Naive B cell (primary cell): ENCODE data around the gene IGFALS. TPM values are rescaled to one million over a fixed set of nuclear protein-coding genes. Genes with fewer than 3 reads are reported as not detected.
"Not testable (repeated sequence)": the region's sequence is repeated elsewhere in the genome, so short reads cannot be mapped to it uniquely, and the experiment has no call there.

Experiments
- ATAC-seq, 2 donors: fragments of 150-1000 bp; cut with Tn5 transposase; 2 replicates each; pipeline ENCODE4 v1.10.0; 2021; ENCODE audit warnings: low read depth in 2 of 2, mild to moderate bottlenecking in 2 of 2, moderate library complexity in 2 of 2
- DNase-seq: peaks from one replicate; pipeline ENCODE4 v3.0.0; 2022
- H3K27ac Mint-ChIP-seq, 6 donors: one replicate each; pipeline ENCODE4 v1.8.0; 2020 to 2022; ENCODE audit warnings: mild to moderate bottlenecking in 6 of 6, mixed read lengths in 6 of 6, moderate library complexity in 5 of 6, inconsistent platforms in 2 of 6
- H3K27me3 Mint-ChIP-seq, 3 donors: one replicate each; pipeline ENCODE4 v1.8.0; 2021 to 2022; ENCODE audit warnings: mixed read lengths in 3 of 3, mild to moderate bottlenecking in 1 of 3
- H3K36me3 Mint-ChIP-seq, 2 donors: one replicate each; pipeline ENCODE4 v1.8.0; 2020 to 2022; ENCODE audit warnings: mixed read lengths in 2 of 2, inconsistent platforms in 1 of 2, mild to moderate bottlenecking in 1 of 2
- H3K4me1 Mint-ChIP-seq, 3 donors: one replicate each; pipeline ENCODE4 v1.8.0; 2020 to 2022; ENCODE audit warnings: mixed read lengths in 3 of 3, inconsistent platforms in 1 of 3, mild to moderate bottlenecking in 1 of 3, moderate library complexity in 1 of 3
- H3K4me3 Mint-ChIP-seq, 8 donors: one replicate each; pipeline ENCODE4 v1.8.0; 2020 to 2022; ENCODE audit warnings: mild to moderate bottlenecking in 8 of 8, mixed read lengths in 8 of 8, moderate library complexity in 8 of 8, inconsistent platforms in 2 of 8
- H3K9me3 Mint-ChIP-seq, 7 donors: one replicate each; pipeline ENCODE4 v1.8.0; 2020 to 2022; ENCODE audit warnings: mixed read lengths in 7 of 7, mild to moderate bottlenecking in 5 of 7, inconsistent platforms in 2 of 7, moderate library complexity in 1 of 7
- polyA plus RNA-seq, 6 donors: library from polyadenylated mRNA; unstranded; fragments of 300-500 nt; fragmentation: Illumina TruSeq; gene quantifications; one replicate each; pipeline ENCODE4 v1.2.3, GENCODE V29; 2021; ENCODE audit warnings: low read depth in 6 of 6

Gene IGFALS
- polyA plus RNA-seq, 6 donors from 2014 or later: 0.13 TPM; not detected in 5

DNA sequence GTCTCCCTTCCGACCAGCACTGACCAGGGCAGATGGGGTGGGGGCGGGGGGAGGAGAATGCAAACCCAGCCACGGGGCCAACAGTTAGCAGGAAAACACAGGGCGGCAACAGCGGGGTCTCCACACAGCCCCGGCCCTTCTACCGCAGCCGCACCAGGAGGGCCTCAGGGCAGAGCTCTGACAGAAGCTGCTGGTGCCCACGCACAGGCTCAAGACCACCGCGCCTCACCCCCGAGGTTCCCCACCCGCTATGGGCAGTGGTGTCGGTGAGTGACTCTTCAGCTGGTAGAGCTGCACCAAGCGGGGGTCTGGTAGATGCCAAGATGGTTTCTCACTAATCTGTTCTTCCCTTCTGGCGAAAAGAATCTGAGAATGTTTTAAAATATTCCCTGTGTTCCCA lies 17.0 kb upstream of the IGFALS start:
- ATAC-seq (no peak), DNase-seq (no peak)
- no peak overlapping the region for H3K27ac Mint-ChIP-seq
- H3K4me1 Mint-ChIP-seq: peaks cover 5 to 7% (median 5%) of the 10 kb centered on the region in 3 donors
- H3K4me3 Mint-ChIP-seq: no peak overlapping the region
- peaks cover 0 to 5% of the 10 kb centered on the region in 2 donors for H3K36me3 Mint-ChIP-seq
- no peaks in the 10 kb centered on the region for H3K9me3 Mint-ChIP-seq
- H3K27me3 Mint-ChIP-seq: no peaks in the 10 kb centered on the region

DNA sequence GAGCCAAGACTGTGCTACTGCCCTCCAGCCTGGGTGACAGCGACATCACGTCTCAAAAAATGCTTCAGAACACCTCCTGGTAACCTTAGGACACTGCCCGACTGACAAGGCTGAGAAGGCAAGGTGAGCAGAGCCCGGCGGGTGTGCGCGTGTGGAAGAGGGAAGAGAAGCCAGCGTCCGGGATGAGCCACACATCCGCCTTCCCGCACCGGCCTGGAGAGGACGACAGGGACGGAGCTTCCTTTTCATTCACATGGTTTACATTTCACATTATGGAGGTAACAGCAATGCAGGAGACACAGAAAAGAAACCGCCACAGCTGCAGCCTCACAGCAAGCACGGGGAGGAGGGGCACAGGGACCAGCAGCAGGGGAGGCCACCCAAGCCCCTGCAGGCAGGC lies 16.6 kb upstream of the IGFALS start:
- no peak overlapping the region for H3K27ac Mint-ChIP-seq
- H3K4me1 Mint-ChIP-seq: peaks cover 5 to 7% (median 5%) of the 10 kb centered on the region in 3 donors
- H3K4me3 Mint-ChIP-seq: no peak overlapping the region
- no peak for DNase-seq
- no peak for ATAC-seq
- no peaks in the 10 kb centered on the region for H3K9me3 Mint-ChIP-seq
- no peaks in the 10 kb centered on the region for H3K27me3 Mint-ChIP-seq
- H3K36me3 Mint-ChIP-seq: peaks cover 0 to 1% of the 10 kb centered on the region in 2 donors

DNA sequence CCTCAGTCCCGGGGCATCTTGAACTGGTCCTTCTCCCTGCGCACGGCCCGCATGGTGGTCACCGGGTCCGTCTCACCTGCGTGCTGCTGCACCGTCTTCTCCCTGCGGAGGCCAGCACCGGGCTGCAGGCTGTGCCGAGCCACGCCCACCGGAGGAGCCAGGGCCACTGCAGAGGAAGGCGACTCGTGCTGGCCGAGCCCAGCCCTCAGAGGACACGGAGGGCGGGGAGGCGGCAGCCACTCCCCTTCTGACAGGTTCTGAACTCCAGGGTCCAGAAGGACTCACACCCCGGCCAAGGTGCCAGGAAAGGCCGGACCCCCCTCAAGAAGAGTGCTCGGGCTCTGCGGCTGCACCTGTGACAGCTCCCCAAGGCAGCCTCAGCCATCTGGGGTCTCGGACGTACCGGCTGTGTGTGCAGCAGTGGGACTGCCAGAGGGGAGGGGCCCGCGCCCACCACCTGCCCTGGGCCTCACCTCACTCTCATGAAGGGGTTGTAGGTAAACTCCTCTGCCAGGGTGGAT lies 15.8 kb upstream of the IGFALS start:
- no peak overlapping the region for H3K4me3 Mint-ChIP-seq
- ATAC-seq: no peak
- peaks cover 5 to 7% (median 5%) of the 10 kb centered on the region in 3 donors for H3K4me1 Mint-ChIP-seq
- no peaks in the 10 kb centered on the region for H3K27me3 Mint-ChIP-seq
- DNase-seq: no peak
- no peaks in the 10 kb centered on the region for H3K9me3 Mint-ChIP-seq
- H3K36me3 Mint-ChIP-seq: no peaks in the 10 kb centered on the region
- H3K27ac Mint-ChIP-seq: no peak overlapping the region

DNA sequence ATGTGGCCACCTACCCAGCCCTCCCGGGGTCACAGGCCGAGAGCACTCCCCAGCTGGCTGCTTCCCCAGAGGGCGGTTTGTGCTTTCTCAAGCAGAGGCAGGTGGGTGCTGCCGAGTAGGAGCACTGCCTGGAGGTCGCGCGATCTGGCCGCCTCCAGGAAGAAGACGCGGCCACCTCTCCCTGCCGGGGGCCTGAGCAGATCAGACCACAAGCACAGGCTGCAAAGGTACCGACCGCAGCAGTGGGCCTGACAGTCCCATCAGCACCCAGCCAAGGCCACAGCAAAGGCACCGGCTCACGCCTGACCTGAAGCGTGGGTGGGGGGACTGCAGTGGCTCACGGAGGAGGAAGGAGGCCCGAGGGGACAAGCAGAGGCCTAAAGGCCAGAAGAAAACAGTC lies 15.2 kb upstream of the IGFALS start:
- Mint-ChIP-seq H3K9me3 (no peaks in the 10 kb centered on the region), H3K4me3 (no peak overlapping the region), H3K27ac (no peak overlapping the region), H3K4me1 (peaks cover 5 to 7% (median 5%) of the 10 kb centered on the region in 3 donors), H3K27me3 (no peaks in the 10 kb centered on the region), H3K36me3 (no peaks in the 10 kb centered on the region)
- DNase-seq (no peak), ATAC-seq (no peak)

DNA sequence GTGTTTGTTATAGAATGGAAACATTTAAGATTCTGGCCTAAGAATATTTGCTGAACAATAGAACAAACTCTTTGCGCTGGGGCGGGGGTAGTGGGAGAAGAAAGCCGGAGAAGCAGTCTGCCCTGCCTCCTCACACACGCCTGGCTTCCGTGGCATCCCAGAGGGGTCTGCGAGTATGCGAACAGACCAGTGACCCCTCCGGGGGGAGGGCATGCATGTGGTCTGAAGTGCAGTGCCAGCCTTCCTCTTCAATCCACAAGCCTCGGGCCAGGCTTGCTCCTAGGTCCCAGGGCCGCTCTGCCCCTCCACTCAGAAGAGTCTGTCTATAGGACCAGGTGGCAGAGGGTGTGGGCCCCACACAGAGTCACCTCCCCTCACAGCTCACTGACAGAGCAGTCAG lies 14.1 kb upstream of the IGFALS start:
- no peaks in the 10 kb centered on the region for H3K36me3 Mint-ChIP-seq
- ATAC-seq (no peak), DNase-seq (no peak)
- H3K27me3 Mint-ChIP-seq: no peaks in the 10 kb centered on the region
- peak overlapping the region in 1 of 8 donors; percentile 47 for H3K4me3 Mint-ChIP-seq
- H3K9me3 Mint-ChIP-seq: no peaks in the 10 kb centered on the region
- H3K4me1 Mint-ChIP-seq: no peaks in the 10 kb centered on the region
- H3K27ac Mint-ChIP-seq: no peak overlapping the region

DNA sequence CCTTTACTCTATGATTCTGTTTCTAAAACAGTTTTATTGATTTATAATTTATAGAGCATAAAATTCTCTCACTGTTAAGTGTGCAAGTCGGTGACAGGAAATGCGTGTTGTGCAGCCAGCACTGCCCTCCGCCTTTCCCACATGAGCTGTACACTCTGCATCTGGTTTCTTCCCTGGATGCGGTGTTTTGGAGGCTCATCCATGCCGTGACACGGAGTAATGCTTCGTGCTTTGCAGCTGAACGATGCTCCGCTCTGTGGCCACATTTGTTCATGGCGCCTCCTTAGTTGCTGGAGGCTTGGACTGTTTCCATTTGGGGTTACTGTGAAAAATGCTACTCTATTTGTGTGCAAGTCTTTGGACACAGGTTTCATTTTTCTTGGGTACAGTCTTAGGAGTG lies 7.2 kb upstream of the IGFALS start:
- Mint-ChIP-seq H3K27me3 (no peaks in the 10 kb centered on the region), H3K36me3 (peaks cover 3 to 14% of the 10 kb centered on the region in 2 donors), H3K27ac (no peak overlapping the region), H3K9me3 (peaks cover 5 to 26% (median 14%) of the 10 kb centered on the region in 7 donors), H3K4me3 (no peak overlapping the region), H3K4me1 (no peaks in the 10 kb centered on the region)
- DNase-seq: no peak
- ATAC-seq: no peak

DNA sequence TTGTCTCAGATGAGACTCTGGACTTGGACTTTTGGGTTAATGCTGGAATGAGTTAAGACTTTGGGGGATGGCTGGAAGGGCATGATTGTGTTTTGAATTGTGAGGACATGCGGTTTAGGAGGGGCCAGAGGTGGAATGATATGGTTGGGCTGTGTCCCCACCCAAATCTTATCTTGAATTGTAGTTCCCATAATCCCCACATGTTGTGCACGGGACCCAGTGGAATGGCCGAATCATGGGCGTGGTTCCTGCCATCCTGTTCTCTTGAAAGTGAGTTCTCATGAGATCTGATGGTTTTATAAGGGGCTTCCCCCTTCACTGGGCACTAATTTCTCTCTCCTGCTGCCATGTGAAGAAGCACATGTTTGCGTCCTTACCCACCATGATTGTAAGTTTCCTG lies 5.8 kb upstream of the IGFALS start:
- H3K27me3 Mint-ChIP-seq, H3K4me3 Mint-ChIP-seq, DNase-seq, ATAC-seq, H3K4me1 Mint-ChIP-seq: not testable (repeated sequence)
- Mint-ChIP-seq H3K9me3 (peaks cover 5 to 26% (median 14%) of the 10 kb centered on the region in 7 donors), H3K36me3 (peaks cover 3 to 14% of the 10 kb centered on the region in 2 donors), H3K27ac (peak overlapping the region in 1 of 6 donors; percentile 91)

DNA sequence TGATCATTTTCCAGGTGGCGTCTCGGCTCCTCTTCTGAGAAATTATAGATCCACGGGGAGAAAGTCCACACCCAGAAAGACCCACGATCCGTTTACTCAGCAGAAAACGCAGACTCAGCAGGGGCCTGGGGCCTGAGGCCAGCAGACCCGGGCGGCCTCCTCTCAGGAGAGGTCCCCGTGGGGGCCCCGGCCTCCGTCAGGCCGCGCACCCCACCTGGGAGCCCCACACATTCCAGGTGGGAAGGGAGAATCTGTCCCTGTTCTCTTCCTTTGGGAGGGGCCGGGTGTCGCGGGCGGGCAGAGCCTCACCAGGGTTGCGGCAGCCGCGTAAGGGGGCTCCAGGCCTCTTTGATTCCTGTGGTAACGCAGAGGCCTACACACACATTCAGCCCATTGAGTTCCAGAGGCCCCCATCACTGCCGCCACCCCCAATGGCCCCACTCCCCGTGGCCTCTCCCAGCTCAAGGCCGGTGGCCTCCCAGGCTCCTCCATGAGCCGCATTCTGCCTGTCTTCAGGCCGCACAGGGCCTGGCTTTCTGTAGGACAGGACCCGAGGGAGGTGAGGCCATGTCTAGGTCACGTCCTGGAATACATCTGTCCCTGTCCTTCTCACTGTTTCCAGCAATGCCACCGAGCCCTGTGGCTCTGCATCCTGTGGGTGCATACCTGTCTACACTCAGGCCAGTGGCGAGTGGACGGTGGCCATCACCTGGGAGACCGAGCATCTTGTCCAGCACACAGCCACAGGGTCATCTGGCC lies 1.6 kb upstream of the IGFALS start:
- Mint-ChIP-seq H3K27me3 (no peaks in the 10 kb centered on the region), H3K27ac (peak overlapping the region in 1 of 6 donors; percentile 47), H3K9me3 (peaks cover 5 to 25% (median 14%) of the 10 kb centered on the region in 7 donors), H3K4me3 (no peak overlapping the region), H3K36me3 (peaks cover 3 to 14% of the 10 kb centered on the region in 2 donors), H3K4me1 (no peaks in the 10 kb centered on the region)
- no peak for DNase-seq
- ATAC-seq: no peak

DNA sequence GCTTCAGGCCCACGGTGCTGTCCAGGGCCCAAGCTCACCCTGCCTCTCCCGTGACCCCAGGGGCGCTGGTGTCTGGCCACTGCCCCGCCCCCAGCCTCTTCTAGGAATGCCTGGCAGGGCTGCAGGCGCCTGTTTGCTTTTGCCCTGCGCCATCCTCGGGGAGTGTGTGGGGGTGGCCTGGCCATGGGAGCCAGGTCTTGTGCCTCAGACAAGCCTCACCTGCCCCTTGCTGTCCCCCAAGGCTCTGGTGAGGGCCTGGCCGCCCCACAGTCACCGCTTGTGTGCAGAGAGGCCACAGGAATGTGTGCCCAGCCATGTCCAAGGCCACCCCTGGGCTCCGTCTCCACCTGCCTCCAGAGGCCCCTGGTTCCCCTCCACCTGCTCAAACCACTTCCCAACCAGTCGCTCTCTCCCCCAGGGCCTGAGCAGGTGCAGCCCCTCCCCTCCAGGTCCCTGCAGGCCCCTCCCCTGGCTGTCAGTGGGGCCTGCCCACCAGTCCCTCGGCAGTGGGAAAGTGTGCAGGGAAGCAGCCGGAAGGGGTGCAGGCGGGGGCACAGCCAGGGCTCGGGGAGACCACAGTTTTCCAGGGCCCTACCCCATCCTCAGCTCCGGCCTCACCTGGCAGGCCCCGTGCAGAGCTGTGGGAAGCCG lies 841 bp upstream of the IGFALS start:
- H3K9me3 Mint-ChIP-seq: peaks cover 1 to 18% (median 10%) of the 10 kb centered on the region in 7 donors
- DNase-seq: no peak

DNA sequence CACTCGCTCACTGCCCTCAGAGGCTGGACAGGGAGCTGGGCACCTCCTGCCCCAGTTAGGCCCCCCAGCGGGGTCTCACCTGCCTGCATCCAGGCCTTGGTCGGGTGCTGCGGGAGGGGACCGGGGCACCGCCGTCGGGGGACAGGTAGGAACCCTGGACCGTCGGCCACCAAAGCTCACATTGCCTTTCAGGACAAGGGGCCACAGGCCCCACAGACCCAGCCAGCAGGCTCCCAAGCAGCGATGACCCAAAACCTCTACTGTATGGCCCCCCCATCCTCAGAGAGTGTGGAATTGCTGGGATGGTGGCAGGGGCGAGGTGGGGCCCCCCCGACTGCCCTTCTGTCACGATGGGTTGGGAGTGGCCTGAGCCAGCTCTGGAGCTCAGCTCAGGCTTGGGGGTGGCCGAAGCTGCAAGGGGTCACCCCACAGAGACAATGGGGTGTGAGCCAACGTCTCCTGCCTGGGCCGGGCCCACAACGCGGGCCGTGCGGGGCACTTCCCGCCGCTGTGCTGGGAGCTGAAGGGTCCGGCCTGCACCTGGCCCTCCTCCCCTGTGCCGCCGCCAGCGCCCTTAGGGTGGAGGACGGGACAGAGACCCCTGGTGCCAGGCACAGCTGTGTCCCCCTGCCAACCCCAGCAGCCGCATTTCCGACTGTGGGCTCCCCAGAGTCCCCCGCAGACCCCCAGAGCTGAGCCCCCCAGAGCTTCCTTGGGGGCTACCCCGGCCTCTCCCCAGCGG lies 498 bp downstream of the IGFALS start:
- ATAC-seq: no peak
- no peak for DNase-seq

More for the DNA sequence above, 841 bp upstream of the IGFALS start:
- Mint-ChIP-seq H3K4me1 (no peaks in the 10 kb centered on the region), H3K27me3 (no peaks in the 10 kb centered on the region), H3K36me3 (peaks cover 3 to 9% of the 10 kb centered on the region in 2 donors), H3K4me3 (no peak overlapping the region), H3K27ac (peak overlapping the region in 1 of 6 donors; percentile 30)
- ATAC-seq: no peak

DNA sequence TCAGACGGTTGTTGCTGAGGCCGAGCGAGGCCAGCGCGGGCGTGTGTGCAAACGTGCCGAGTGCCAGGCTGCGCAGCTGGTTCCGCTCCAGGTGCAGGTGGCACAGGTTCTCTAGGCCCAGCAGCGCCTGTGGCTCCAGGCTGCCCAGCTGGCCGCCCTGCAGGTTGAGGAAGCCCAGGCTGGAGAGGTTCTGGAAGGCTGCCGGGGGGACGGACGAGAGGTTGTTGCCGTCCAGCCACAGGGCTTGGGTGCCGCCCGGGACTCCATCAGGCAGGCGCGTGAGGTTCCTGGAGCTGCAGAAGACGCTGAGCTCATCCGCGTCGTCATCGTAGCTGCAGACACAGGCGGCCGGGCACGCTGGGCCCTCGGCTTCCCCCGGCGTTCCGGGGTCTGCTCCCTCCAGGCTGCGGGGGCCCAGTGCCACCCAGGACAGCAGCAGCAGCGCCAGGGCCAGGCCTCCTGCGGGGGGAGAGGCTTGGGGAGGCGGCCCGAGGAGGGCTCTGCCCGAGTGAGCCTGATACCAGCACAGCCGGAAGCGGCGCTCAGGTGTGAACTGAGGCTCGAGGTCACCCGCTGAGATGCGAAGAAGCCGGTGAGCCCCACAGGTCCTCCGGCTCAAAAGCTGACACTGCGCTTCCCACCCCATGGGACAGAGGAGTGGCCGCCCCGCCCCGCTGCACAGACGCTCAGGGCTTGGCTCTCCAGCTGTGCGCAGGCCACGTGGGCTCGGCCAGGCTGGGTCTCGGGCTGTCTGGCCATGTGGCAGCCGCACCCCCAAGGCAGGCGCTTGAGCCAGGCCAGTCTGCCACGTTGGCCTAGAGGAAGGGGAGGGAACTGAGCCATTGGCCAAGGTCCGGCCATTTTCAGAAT lies 1.3 kb downstream of the IGFALS start:
- Mint-ChIP-seq H3K4me3 (no peak overlapping the region), H3K4me1 (peaks cover 3 to 6% (median 5%) of the 10 kb centered on the region in 3 donors), H3K9me3 (peaks cover 0 to 4% (median 2%) of the 10 kb centered on the region in 7 donors), H3K36me3 (peaks cover 2 to 10% of the 10 kb centered on the region in 2 donors), H3K27ac (no peak overlapping the region), H3K27me3 (no peaks in the 10 kb centered on the region)
- DNase-seq (no peak), ATAC-seq (no peak)

More for the DNA sequence above, 498 bp downstream of the IGFALS start:
- Mint-ChIP-seq H3K4me3 (no peak overlapping the region), H3K27me3 (no peaks in the 10 kb centered on the region), H3K36me3 (peaks cover 3 to 13% of the 10 kb centered on the region in 2 donors), H3K27ac (no peak overlapping the region), H3K4me1 (peaks cover 3 to 6% (median 5%) of the 10 kb centered on the region in 3 donors), H3K9me3 (peaks cover 0 to 11% (median 6%) of the 10 kb centered on the region in 7 donors)

DNA sequence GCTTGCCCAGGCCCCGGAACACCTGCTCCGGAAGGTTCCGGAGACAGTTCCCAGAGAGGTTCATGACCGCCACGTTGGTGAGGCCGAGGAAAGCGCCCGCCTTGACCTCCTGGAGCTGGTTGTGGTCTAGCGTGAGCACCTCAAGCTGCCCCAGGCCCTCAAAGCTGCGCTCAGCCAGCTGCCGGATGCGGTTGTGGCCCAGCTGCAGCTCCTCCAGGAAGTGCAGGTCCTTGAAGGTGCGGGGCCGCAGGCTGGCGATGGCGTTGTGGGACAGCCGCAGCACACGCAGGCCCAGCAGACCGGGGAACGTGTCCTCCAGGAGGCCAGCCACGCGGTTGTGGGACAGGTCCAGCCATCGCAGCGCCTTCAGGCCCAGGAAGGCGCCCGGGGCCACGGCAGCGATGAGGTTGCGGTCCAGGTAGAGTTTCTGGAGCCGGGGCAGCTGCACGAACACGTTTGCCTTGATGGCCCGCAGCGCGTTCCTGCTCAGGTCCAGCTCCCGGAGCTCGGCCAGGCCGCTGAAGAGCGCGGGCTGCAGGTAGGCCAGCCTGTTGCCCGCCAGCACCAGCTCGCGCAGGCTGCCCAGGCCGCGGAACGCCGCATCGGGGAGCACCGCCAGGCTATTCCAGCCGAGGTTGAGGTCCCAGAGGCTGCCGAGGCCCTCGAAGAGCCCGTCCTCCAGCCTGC lies 2.1 kb downstream of the IGFALS start:
- H3K27me3 Mint-ChIP-seq: no peaks in the 10 kb centered on the region
- H3K36me3 Mint-ChIP-seq: peaks cover 0 to 7% of the 10 kb centered on the region in 2 donors
- peaks cover 3 to 6% (median 5%) of the 10 kb centered on the region in 3 donors for H3K4me1 Mint-ChIP-seq

More for the DNA sequence above, 2.1 kb downstream of the IGFALS start:
- Mint-ChIP-seq H3K27ac (no peak overlapping the region), H3K4me3 (no peak overlapping the region), H3K9me3 (no peaks in the 10 kb centered on the region)
- no peak for ATAC-seq
- DNase-seq: no peak
